SH-SY5Y (cell line): ENCODE measurements around the gene MUC4.

Experiments used
- GATA2 ChIP-seq: IDR thresholded peaks from 2 replicates; pipeline ENCODE4 v1.6.1; 2011; ENCODE audit warnings: mild to moderate bottlenecking, low read depth, low read length
- GATA3 ChIP-seq: IDR thresholded peaks from 2 replicates; pipeline ENCODE4 v1.6.1; 2011; ENCODE audit warnings: low read depth, mild to moderate bottlenecking, low read length, moderate library complexity

MUC4 gene

GRCh38 chr3:195763076-195763830 lies 48.5 kb downstream of the MUC4 start:
- TF ChIP-seq GATA2 (no peak), GATA3 (no peak)

GRCh38 chr3:195762611-195763010 lies 49.1 kb downstream of the MUC4 start:
- TF ChIP-seq GATA2 (no peak), GATA3 (no peak)

- TF ChIP-seq GATA2 = no peak
- no peak for TF ChIP-seq GATA3
Observed at GRCh38 chr3:195762249-195762585, 49.5 kb downstream of the MUC4 start.

- TF ChIP-seq GATA2 = no peak
- no peak for TF ChIP-seq GATA3
Observed at GRCh38 chr3:195761567-195762248, 50.0 kb downstream of the MUC4 start.

GRCh38 chr3:195761123-195761566 lies 50.6 kb downstream of the MUC4 start:
- TF ChIP-seq GATA2 (no peak), GATA3 (no peak)

GRCh38 chr3:195760345-195761122 lies 51.2 kb downstream of the MUC4 start:
- TF ChIP-seq GATA2 = no peak
- no peak for TF ChIP-seq GATA3

- TF ChIP-seq GATA2 (no peak), GATA3 (no peak)
Observed at GRCh38 chr3:195758721-195759353, 52.9 kb downstream of the MUC4 start.

- no peak for TF ChIP-seq GATA3
- no peak for TF ChIP-seq GATA2
Observed at GRCh38 chr3:195757827-195758226, 53.9 kb downstream of the MUC4 start.

- TF ChIP-seq GATA2 = no peak
Observed at GRCh38 chr3:195757438-195757770, 54.3 kb downstream of the MUC4 start.

GRCh38 chr3:195755791-195756676 lies 55.7 kb downstream of the MUC4 start:
- TF ChIP-seq GATA2 (no peak), GATA3 (no peak)

- TF ChIP-seq GATA2 (no peak), GATA3 (no peak)
Observed at GRCh38 chr3:195755391-195755790, 56.3 kb downstream of the MUC4 start.

- TF ChIP-seq GATA3 = no peak
- no peak for TF ChIP-seq GATA2
Observed at GRCh38 chr3:195754906-195755305, 56.8 kb downstream of the MUC4 start.

- TF ChIP-seq GATA3 (no peak), GATA2 (no peak)
Observed at GRCh38 chr3:195754141-195754540, 57.6 kb downstream of the MUC4 start.
